Measurements from ENCODE around the gene SLC16A5.

SLC16A5 gene

GRCh38 chr17:75091855-75092327, 4.1 kb downstream of the SLC16A5 start:
- ChIA-PET POLR2A (interaction anchor here (0.8 to 1.6 kb wide), 3 partner anchors 13 to 79 kb away, joined by 3 to 10 read pairs (median 5); partner anchors contain the start of genes ARMC7 and MRPL58), CTCF (no interaction called here)
- TF ChIP-seq SUZ12 (IDR thresholded peaks at IDR 0.05) (no peak), ZNF384 (IDR thresholded peaks at IDR 0.05) (no peak), ARNT (IDR thresholded peaks at IDR 0.05) (no peak), SP1 (IDR thresholded peaks at IDR 0.05) (no peak), TARDBP (IDR thresholded peaks at IDR 0.05) (no peak), NFRKB (IDR thresholded peaks at IDR 0.05) (no peak), PKNOX1 (IDR thresholded peaks at IDR 0.05) (no peak)

GRCh38 chr17:75093548-75094158, 5.9 kb downstream of the SLC16A5 start:
- POLR2A ChIA-PET = no interaction called here
- TF ChIP-seq NFRKB (IDR thresholded peaks at IDR 0.05) (no peak), FOXK2 (IDR thresholded peaks at IDR 0.05) (no peak), BHLHE40 (IDR thresholded peaks at IDR 0.05; ENCODE audit: borderline replicate concordance) (no peak), LEF1 (IDR thresholded peaks at IDR 0.05; ENCODE audit: borderline replicate concordance) (no peak), L3MBTL2 (conservative IDR thresholded peaks at IDR 0.05) (no peak), ZNF384 (IDR thresholded peaks at IDR 0.05) (no peak), HDGF (IDR thresholded peaks at IDR 0.05; ENCODE audit: borderline replicate concordance) (no peak), TARDBP (IDR thresholded peaks at IDR 0.05) (no peak), SP1 (IDR thresholded peaks at IDR 0.05) (no peak), CTBP1 (IDR thresholded peaks at IDR 0.05; ENCODE audit: borderline replicate concordance) (no peak)
- CTCF ChIA-PET = interaction anchor here (1.6 kb wide), 1 partner anchor 12 kb away, joined by 5 read pairs; no protein-coding TSS in a partner anchor
- DNase-seq (ENCODE audit: extremely low spot score) = no peak

More at GRCh38 chr17:75091855-75092327, 4.1 kb downstream of the SLC16A5 start:
- no peak for DNase-seq (ENCODE audit: extremely low spot score)

- TF ChIP-seq CTBP1 (IDR thresholded peaks at IDR 0.05; ENCODE audit: borderline replicate concordance) (no peak), HDGF (IDR thresholded peaks at IDR 0.05; ENCODE audit: borderline replicate concordance) (no peak), ELF4 (IDR thresholded peaks at IDR 0.05) (no peak), FOXA1 (IDR thresholded peaks at IDR 0.05) (no peak), BHLHE40 (IDR thresholded peaks at IDR 0.05; ENCODE audit: borderline replicate concordance) (no peak), SP1 (IDR thresholded peaks at IDR 0.05) (no peak), LEF1 (IDR thresholded peaks at IDR 0.05; ENCODE audit: borderline replicate concordance) (no peak), NFRKB (IDR thresholded peaks at IDR 0.05) (no peak), L3MBTL2 (conservative IDR thresholded peaks at IDR 0.05) (no peak), FOXK2 (IDR thresholded peaks at IDR 0.05) (no peak), TARDBP (IDR thresholded peaks at IDR 0.05) (no peak), PKNOX1 (IDR thresholded peaks at IDR 0.05) (no peak), ZNF384 (IDR thresholded peaks at IDR 0.05) (no peak)
- CTCF ChIA-PET = interaction anchor here (2.9 kb wide), 1 partner anchor 11 kb away, joined by 21 read pairs; no protein-coding TSS in a partner anchor
- POLR2A ChIA-PET = interaction anchor here (1.4 to 1.6 kb wide), 3 partner anchors 11 to 60 kb away, joined by 3 to 8 read pairs (median 6); partner anchors contain the start of gene ARMC7
- no peak for DNase-seq (ENCODE audit: extremely low spot score)
Observed at GRCh38 chr17:75094871-75095399, 7.2 kb downstream of the SLC16A5 start.

DNA sequence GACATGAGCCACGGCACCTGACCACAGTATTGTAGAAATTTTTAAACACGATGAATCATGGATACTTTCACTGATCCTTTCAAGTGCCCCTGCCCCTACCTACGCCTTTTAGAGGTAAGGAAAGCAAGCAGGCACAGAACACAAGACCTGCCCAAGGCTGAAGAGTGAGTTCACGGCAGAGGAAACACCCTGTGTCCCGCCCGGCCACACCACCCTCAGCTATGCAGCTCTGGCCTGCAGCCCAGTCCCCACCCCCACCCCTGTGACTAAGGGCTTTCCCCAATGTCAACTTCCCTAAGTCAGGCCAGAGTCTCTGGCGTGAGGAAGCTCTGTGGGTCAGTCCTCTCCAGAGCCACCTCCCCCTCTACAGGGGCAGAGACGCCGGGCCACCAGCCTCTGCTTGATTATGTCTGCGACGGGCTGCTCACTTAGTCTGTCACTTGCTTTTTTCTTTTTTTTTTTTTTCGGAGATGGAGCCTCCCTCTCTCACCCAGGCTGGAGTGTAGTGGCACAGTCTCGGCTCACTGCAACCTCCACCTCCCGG, 8.4 kb downstream of the SLC16A5 start:
- TF ChIP-seq PKNOX1 (IDR thresholded peaks at IDR 0.05) (no peak), FOXK2 (IDR thresholded peaks at IDR 0.05) (no peak)
- POLR2A ChIA-PET = interaction anchor here (0.6 to 1.6 kb wide), 6 partner anchors 10 to 166 kb away, joined by 3 to 8 read pairs (median 4); partner anchors contain the start of genes ARMC7 and MRPL58
- CTCF ChIA-PET = interaction anchor here (2.9 kb wide), 1 partner anchor 9 kb away, joined by 21 read pairs; no protein-coding TSS in a partner anchor
- DNase-seq (ENCODE audit: extremely low spot score) = no peak

- POLR2A ChIA-PET = interaction anchor here (1.1 kb wide), 1 partner anchor 12 kb away, joined by 3 read pairs; the partner anchor contains the start of gene ARMC7
- TF ChIP-seq SUZ12 (IDR thresholded peaks at IDR 0.05) = no peak
- no peak for TF ChIP-seq LEF1 (IDR thresholded peaks at IDR 0.05; ENCODE audit: borderline replicate concordance)
- no peak for TF ChIP-seq BHLHE40 (IDR thresholded peaks at IDR 0.05; ENCODE audit: borderline replicate concordance)
- no peak for TF ChIP-seq FOXM1 (IDR thresholded peaks at IDR 0.05; ENCODE audit: borderline replicate concordance)
- no peak for TF ChIP-seq PKNOX1 (IDR thresholded peaks at IDR 0.05)
- TF ChIP-seq ELF4 (IDR thresholded peaks at IDR 0.05) = no peak
- no peak for TF ChIP-seq FOXK2 (IDR thresholded peaks at IDR 0.05)
- TF ChIP-seq TARDBP (IDR thresholded peaks at IDR 0.05) = no peak
- TF ChIP-seq FOXA1 (IDR thresholded peaks at IDR 0.05) = no peak
- no peak for TF ChIP-seq HDGF (IDR thresholded peaks at IDR 0.05; ENCODE audit: borderline replicate concordance)
- TF ChIP-seq ZNF384 (IDR thresholded peaks at IDR 0.05) = no peak
- no peak for TF ChIP-seq SP1 (IDR thresholded peaks at IDR 0.05)
- TF ChIP-seq CTBP1 (IDR thresholded peaks at IDR 0.05; ENCODE audit: borderline replicate concordance) = no peak
- no peak for TF ChIP-seq NFRKB (IDR thresholded peaks at IDR 0.05)
- TF ChIP-seq L3MBTL2 (conservative IDR thresholded peaks at IDR 0.05) = no peak
- TF ChIP-seq ARNT (IDR thresholded peaks at IDR 0.05) = no peak
- CTCF ChIA-PET = interaction anchor here (1.2 kb wide), 1 partner anchor 16 kb away, joined by 3 read pairs; no protein-coding TSS in a partner anchor
- no peak for DNase-seq (ENCODE audit: extremely low spot score)
Observed at GRCh38 chr17:75097865-75098264, 10.1 kb downstream of the SLC16A5 start.

All from HEK293T (cell line).